ENCODE measurements around the gene TYSND1.

The TYSND1 gene

GRCh38 chr10:70119197-70119596, 27.3 kb downstream of the TYSND1 start:
- no peak for DNase-seq (ENCODE audit: low read depth)
- no peak for TF ChIP-seq CTCF (conservative IDR thresholded peaks at IDR 0.05; ENCODE audit: low read length)

GRCh38 chr10:70118196-70118595, 28.3 kb downstream of the TYSND1 start:
- no peak overlapping the region for H3K4me3 ChIP-seq (ENCODE audit: low read length)
- no peak for DNase-seq (ENCODE audit: low read depth)
- TF ChIP-seq CTCF (conservative IDR thresholded peaks at IDR 0.05; ENCODE audit: low read length): no peak

More at GRCh38 chr10:70119197-70119596, 27.3 kb downstream of the TYSND1 start:
- no peak overlapping the region for H3K4me3 ChIP-seq (ENCODE audit: low read length)

GRCh38 chr10:70117646-70118045, 28.9 kb downstream of the TYSND1 start:
- no peak for TF ChIP-seq CTCF (conservative IDR thresholded peaks at IDR 0.05; ENCODE audit: low read length)
- no peak for DNase-seq (ENCODE audit: low read depth)
- H3K4me3 ChIP-seq (ENCODE audit: low read length): no peak overlapping the region

- TF ChIP-seq CTCF (conservative IDR thresholded peaks at IDR 0.05; ENCODE audit: low read length): peak; percentile 78
- no peak overlapping the region for H3K4me3 ChIP-seq (ENCODE audit: low read length)
- peak; percentile 15 for DNase-seq (ENCODE audit: low read depth)
Observed at GRCh38 chr10:70115948-70116682, 30.4 kb downstream of the TYSND1 start.

GRCh38 chr10:70114902-70115301, 31.6 kb downstream of the TYSND1 start:
- H3K4me3 ChIP-seq (ENCODE audit: low read length): no peak overlapping the region
- no peak for DNase-seq (ENCODE audit: low read depth)
- no peak for TF ChIP-seq CTCF (conservative IDR thresholded peaks at IDR 0.05; ENCODE audit: low read length)

- no peak for DNase-seq (ENCODE audit: low read depth)
- TF ChIP-seq CTCF (conservative IDR thresholded peaks at IDR 0.05; ENCODE audit: low read length): no peak
- H3K4me3 ChIP-seq (ENCODE audit: low read length): no peak overlapping the region
Observed at GRCh38 chr10:70112071-70112470, 34.4 kb downstream of the TYSND1 start.

GRCh38 chr10:70111496-70111895, 35.0 kb downstream of the TYSND1 start:
- no peak for DNase-seq (ENCODE audit: low read depth)
- H3K4me3 ChIP-seq (ENCODE audit: low read length): no peak overlapping the region
- TF ChIP-seq CTCF (conservative IDR thresholded peaks at IDR 0.05; ENCODE audit: low read length): no peak

Data from AG10803 (cell line).